Measurements from ENCODE around the gene LY86.

Gene LY86

DNA sequence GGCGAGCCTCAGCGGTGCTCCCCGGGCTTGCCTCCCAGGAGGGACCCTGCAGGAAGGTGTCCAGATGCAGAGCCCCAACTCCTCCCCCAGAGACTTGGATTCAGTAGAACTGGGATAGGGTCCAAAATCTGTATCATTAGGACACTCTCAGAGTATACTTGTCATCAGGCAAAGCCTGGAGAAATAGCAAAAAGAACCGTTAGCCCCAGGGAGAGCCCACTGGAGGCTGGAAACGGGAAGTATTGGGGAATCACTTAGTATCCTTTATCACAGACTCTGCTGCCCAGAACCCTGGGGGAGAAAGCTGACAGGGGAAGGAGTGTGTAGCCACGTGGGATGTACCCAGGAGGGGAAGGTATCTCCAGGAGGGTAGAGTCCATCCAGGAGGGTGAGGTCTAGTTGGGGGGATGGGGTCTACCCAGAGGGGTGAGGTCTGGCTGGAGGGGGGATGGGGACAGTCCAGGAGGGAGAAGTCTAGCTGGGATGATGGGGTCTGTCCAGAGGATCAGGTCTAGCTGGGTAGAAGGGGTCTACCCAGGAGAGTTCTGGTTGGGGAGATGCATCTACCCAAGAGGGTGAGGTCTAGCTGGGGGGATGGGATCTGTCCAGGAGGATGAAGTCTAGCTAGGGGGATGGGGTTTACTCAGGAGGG is 107.2 kb downstream of the LY86 start:
- TF ChIP-seq POLR2AphosphoS5 (IDR thresholded peaks at IDR 0.05; ENCODE audit: low read depth, low read length), result no peak

DNA sequence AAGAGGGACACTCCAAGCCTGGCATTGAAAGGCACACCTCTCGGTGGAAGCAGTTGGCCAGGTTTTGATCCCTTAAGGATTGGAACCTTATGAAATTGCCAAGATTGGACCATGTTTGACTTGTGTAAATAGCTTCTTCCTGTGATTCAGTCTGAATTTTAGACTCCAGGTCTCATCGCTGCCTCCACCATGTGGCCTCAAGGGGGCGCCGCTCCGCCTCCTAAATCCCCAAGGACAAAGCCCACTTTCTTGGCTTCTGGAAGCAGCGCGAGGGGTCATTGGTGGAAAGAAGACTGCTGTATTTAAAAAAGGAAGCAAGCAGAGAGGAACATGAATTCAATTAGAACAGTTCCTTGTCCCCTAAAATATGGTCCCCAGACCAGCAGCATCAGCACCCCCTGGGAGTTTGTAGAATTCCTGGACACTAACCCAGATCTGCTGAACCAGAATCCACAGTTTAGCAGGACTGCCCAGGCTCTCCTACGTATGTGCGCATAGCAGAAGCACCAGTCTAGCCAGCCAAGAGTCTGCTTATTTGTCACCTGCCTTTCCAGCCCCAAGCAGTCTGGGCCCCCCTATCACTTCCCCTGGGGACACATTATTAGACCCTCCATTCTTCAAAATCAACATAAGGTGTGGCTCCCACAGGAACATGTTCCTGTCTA is 108.5 kb downstream of the LY86 start:
- TF ChIP-seq, protein P1, sequence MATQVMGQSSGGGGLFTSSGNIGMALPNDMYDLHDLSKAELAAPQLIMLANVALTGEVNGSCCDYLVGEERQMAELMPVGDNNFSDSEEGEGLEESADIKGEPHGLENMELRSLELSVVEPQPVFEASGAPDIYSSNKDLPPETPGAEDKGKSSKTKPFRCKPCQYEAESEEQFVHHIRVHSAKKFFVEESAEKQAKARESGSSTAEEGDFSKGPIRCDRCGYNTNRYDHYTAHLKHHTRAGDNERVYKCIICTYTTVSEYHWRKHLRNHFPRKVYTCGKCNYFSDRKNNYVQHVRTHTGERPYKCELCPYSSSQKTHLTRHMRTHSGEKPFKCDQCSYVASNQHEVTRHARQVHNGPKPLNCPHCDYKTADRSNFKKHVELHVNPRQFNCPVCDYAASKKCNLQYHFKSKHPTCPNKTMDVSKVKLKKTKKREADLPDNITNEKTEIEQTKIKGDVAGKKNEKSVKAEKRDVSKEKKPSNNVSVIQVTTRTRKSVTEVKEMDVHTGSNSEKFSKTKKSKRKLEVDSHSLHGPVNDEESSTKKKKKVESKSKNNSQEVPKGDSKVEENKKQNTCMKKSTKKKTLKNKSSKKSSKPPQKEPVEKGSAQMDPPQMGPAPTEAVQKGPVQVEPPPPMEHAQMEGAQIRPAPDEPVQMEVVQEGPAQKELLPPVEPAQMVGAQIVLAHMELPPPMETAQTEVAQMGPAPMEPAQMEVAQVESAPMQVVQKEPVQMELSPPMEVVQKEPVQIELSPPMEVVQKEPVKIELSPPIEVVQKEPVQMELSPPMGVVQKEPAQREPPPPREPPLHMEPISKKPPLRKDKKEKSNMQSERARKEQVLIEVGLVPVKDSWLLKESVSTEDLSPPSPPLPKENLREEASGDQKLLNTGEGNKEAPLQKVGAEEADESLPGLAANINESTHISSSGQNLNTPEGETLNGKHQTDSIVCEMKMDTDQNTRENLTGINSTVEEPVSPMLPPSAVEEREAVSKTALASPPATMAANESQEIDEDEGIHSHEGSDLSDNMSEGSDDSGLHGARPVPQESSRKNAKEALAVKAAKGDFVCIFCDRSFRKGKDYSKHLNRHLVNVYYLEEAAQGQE (IDR thresholded peaks at IDR 0.05; ENCODE audit: insufficient read depth in 1 of 2, low read depth in 2 of 2, low read length in 2 of 2), result no peak
- TF ChIP-seq POLR2AphosphoS5 (IDR thresholded peaks at IDR 0.05; ENCODE audit: low read depth, low read length) (no peak), SIN3A (IDR thresholded peaks at IDR 0.05; ENCODE audit: borderline replicate concordance, insufficient read depth, low read length) (no peak)

DNA sequence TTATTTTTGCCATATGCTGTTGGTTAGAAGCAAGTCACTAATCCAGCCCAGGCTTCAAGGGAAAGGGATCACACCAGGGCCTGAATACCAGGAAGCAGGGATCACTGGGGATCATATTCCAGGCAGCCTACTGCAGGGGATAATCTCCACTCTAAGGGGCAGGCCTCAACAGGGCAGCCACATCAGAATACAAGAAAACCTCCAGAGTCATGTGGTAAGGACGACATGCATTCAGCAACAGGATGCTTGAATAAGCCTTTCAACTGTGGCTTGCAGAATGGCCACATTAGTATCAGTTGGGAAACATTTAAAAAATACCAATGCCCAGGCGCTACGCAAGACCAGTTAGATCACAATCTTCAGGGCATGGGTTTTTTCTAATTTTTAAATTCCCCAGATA is 109.1 kb downstream of the LY86 start:
- TF ChIP-seq FOXP2 (optimal IDR thresholded peaks at IDR 0.05; ENCODE audit: borderline replicate concordance, extremely low read depth, extremely low read length, insufficient read depth) (no peak), SIN3A (IDR thresholded peaks at IDR 0.05; ENCODE audit: borderline replicate concordance, insufficient read depth, low read length) (no peak), TAF1 (IDR thresholded peaks at IDR 0.05; ENCODE audit: borderline replicate concordance, insufficient read depth, low read length) (no peak), POLR2AphosphoS5 (IDR thresholded peaks at IDR 0.05; ENCODE audit: low read depth, low read length) (no peak)

DNA sequence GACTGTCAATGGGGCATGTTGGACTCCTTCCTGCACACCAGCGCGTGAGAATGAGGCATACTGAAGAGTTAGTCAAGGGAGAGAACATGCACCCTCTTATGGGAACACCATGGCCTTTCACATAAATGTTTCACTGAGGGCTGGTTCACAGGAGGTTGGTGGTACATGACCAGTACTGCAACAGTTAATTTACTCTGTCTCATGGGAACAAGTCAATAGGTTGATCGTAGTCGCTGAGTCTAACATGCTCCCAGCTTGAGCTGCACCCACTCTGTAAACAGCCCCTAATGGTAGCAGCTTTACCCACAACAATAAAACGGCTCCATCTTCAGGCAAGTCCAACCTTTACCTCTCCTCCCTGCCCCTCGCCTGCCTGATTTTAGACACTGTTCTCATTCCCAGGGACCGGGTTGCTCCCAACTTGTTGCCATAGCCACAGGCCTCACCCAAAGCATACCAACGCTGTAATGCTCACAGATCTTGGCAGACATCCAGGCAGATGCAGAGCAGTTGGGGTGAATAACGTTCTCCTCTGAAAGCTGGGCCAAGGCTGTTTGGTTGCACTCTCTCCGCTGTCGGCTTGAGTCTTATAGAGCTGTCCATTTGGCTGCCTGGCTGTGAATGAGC is 111.3 kb downstream of the LY86 start:
- TF ChIP-seq POLR2AphosphoS5 (IDR thresholded peaks at IDR 0.05; ENCODE audit: low read depth, low read length) (no peak), TAF1 (IDR thresholded peaks at IDR 0.05; ENCODE audit: borderline replicate concordance, insufficient read depth, low read length) (no peak)
- TF ChIP-seq, protein P1 (IDR thresholded peaks at IDR 0.05; ENCODE audit: insufficient read depth in 1 of 2, low read depth in 2 of 2, low read length in 2 of 2), result no peak

DNA sequence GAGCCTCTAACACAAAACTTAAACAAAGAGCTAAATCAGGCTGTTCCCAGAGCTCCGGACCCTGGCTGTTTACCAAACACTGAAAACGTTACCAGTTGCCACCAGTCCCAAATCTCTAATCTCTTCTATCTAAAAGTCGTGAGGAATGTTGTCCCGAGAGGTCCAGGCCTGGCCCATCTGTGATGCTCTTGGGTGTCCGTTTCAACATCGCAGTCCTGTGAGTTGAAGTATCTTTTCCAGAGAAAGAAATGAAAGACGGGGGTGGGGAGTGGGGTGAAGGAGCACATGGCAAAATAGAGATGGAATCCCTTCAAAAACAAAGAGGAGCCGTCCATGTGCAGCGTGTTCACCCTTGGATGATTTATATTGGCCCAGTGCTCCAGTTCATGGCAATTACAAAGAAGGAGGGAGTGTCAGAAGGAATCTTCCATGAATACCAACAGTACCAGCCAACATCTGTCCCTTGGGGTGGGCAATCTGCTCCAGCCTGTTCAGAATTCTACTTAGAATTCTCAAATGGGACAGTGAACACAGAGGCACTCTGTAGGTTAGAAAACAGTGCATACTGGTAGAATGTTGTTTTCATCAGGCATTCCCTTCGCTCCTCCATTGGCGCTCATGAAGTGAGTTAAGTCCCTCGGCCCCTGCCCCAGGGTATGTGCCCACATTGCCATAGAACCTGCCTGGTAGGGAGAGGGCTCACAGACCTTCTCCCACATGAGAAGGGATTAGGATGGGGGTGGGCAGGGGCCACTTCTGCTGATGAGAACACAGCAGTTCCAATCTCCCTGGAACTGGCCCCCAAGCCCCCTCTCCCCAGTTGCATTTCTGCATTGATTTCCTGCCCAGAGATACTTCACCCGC is 112.1 kb downstream of the LY86 start:
- TF ChIP-seq POLR2AphosphoS5 (IDR thresholded peaks at IDR 0.05; ENCODE audit: low read depth, low read length) (no peak), FOXP2 (optimal IDR thresholded peaks at IDR 0.05; ENCODE audit: borderline replicate concordance, extremely low read depth, extremely low read length, insufficient read depth) (no peak), SIN3A (IDR thresholded peaks at IDR 0.05; ENCODE audit: borderline replicate concordance, insufficient read depth, low read length) (no peak), TAF1 (IDR thresholded peaks at IDR 0.05; ENCODE audit: borderline replicate concordance, insufficient read depth, low read length) (no peak)
- TF ChIP-seq, protein P1 (IDR thresholded peaks at IDR 0.05; ENCODE audit: insufficient read depth in 1 of 2, low read depth in 2 of 2, low read length in 2 of 2), result no peak

DNA sequence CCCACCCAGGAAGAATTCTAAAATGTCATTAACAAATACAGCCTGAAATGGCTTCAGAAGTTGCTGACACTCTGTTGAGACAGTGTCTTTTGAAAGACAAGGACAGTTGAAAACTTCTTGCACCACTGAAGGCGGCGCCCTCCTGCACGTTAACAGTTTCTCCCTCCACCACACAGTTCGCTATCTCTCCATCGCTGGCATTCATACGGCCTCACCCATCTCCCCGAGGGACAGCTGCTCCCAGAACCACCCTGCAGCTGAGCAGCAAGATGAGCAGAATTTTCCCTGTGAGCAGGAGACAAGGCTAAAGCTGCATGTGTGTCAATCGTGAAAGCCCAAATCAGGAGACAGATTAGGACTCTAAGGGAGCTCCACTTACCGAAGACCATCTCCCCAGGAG is 113.3 kb downstream of the LY86 start:
- no peak for TF ChIP-seq SIN3A (IDR thresholded peaks at IDR 0.05; ENCODE audit: borderline replicate concordance, insufficient read depth, low read length)
- no peak for TF ChIP-seq POLR2AphosphoS5 (IDR thresholded peaks at IDR 0.05; ENCODE audit: low read depth, low read length)
- TF ChIP-seq, protein P1 (IDR thresholded peaks at IDR 0.05; ENCODE audit: insufficient read depth in 1 of 2, low read depth in 2 of 2, low read length in 2 of 2), result no peak

All from PFSK-1 (cell line).